ENCODE results near the gene PACS2. TPM values are rescaled to one million over a fixed set of nuclear protein-coding genes. Genes with fewer than 3 reads are reported as not detected.

PACS2 gene
- total RNA-seq, 1 experiment from 2014 or later, result 72.5 TPM

DNA sequence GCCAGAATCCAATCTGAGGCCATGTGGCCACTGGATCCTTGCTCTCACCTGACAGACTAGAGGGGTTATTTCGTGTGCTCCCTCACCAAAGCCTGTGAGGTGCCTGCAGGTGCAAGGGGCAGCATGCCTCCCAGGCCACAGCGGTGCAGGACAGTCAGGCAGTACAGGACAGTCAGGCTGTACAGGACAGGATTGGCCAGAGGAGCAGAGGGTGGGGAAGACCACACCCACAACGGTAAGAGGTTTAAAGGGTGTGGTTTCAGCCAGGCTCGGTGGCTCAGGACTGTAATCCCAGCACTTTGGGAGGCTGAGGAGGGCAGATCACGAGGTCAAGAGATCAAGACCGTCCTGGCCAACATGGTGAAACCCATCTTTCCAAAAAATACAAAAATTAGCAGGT lies 10.6 kb upstream of the PACS2 start:
- Histone ChIP-seq H2AK5ac (ENCODE audit: insufficient read length, low read length) (no peak overlapping the region), H3K18ac (ENCODE audit: insufficient read length, low read depth, low read length) (no peak overlapping the region), H3K4ac (ENCODE audit: low read depth, low read length) (no peak overlapping the region), H3K79me1 (ENCODE audit: insufficient read depth, low read depth, low read length, poor library complexity, severe bottlenecking) (no peaks in the 10 kb centered on the region), H2AFZ (ENCODE audit: low read length) (no peak overlapping the region), H3K4me2 (ENCODE audit: insufficient read depth, insufficient read length, low read length) (no peak overlapping the region), H2BK20ac (ENCODE audit: low read depth, low read length, poor library complexity, severe bottlenecking) (no peak overlapping the region), H4K91ac (ENCODE audit: insufficient read length, low read depth, low read length) (no peak overlapping the region), H3K23me2 (ENCODE audit: insufficient read length, low read depth, low read length, poor library complexity, severe bottlenecking) (peaks cover 8% of the 10 kb centered on the region), H3K56ac (ENCODE audit: insufficient read length, low read depth, low read length) (no peak overlapping the region), H2BK12ac (ENCODE audit: insufficient read length, low read depth, low read length) (no peak overlapping the region), H3K23ac (ENCODE audit: insufficient read length, low read depth, low read length) (no peak overlapping the region), H3T11ph (ENCODE audit: low read length) (no peak overlapping the region), H2BK5ac (ENCODE audit: insufficient read length, low read length) (no peak overlapping the region), H2BK120ac (ENCODE audit: low read depth, low read length, poor library complexity, severe bottlenecking) (no peak overlapping the region), H3K27ac (ENCODE audit: insufficient read length, low read depth, low read length) (no peak overlapping the region), H2BK15ac (ENCODE audit: low read depth, low read length) (no peak overlapping the region), H4K8ac (replicated peaks; ENCODE audit: insufficient read length, low read depth, low read length) (no peak overlapping the region), H3K9ac (ENCODE audit: extremely low read depth, insufficient read length, low read length) (no peak overlapping the region), H3K14ac (ENCODE audit: insufficient read depth, low read length) (no peak overlapping the region), H3K79me2 (ENCODE audit: insufficient read depth, low read length) (peaks cover 4% of the 10 kb centered on the region; the same call in 1 of the 2 replicates), H3K4me1 (ENCODE audit: insufficient read depth, low read length) (no peaks in the 10 kb centered on the region; the same call in 1 of the 2 replicates), H3K9me3 (ENCODE audit: control insufficient read depth, low read depth, low read length) (no peaks in the 10 kb centered on the region), H4K5ac (ENCODE audit: insufficient read length, low read depth, low read length) (no peak overlapping the region), H4K20me1 (ENCODE audit: control insufficient read depth, insufficient read depth, insufficient read length) (no peaks in the 10 kb centered on the region), H3K27me3 (ENCODE audit: insufficient read depth, low read length) (no peaks in the 10 kb centered on the region; the same call in 1 of the 2 replicates)
- H3K27ac Mint-ChIP-seq, result no peak overlapping the region
- H3K4me1 Mint-ChIP-seq, result peaks cover 18 to 28% of the 10 kb centered on the region in 2 experiments
- TF ChIP-seq, protein P1, sequence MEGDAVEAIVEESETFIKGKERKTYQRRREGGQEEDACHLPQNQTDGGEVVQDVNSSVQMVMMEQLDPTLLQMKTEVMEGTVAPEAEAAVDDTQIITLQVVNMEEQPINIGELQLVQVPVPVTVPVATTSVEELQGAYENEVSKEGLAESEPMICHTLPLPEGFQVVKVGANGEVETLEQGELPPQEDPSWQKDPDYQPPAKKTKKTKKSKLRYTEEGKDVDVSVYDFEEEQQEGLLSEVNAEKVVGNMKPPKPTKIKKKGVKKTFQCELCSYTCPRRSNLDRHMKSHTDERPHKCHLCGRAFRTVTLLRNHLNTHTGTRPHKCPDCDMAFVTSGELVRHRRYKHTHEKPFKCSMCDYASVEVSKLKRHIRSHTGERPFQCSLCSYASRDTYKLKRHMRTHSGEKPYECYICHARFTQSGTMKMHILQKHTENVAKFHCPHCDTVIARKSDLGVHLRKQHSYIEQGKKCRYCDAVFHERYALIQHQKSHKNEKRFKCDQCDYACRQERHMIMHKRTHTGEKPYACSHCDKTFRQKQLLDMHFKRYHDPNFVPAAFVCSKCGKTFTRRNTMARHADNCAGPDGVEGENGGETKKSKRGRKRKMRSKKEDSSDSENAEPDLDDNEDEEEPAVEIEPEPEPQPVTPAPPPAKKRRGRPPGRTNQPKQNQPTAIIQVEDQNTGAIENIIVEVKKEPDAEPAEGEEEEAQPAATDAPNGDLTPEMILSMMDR (conservative IDR thresholded peaks at IDR 0.05), result no peak
- H3K36me3 Mint-ChIP-seq (ENCODE audit: insufficient read depth in 1 of 3, low read depth in 3 of 3), result peaks cover 0 to 6% (median 5%) of the 10 kb centered on the region in 3 experiments; a peak in 3 of 7 replicates
- no CpG with 5 or more reads among the region's 6 CpGs for WGBS (ENCODE audit: extremely low coverage, insufficient read length, low lambda C conversion rate)
- H3K27me3 Mint-ChIP-seq (ENCODE audit: low read depth), result peaks cover 32% of the 10 kb centered on the region
- DNase-seq, result peak; percentile 43
- peaks cover 5 to 6% of the 10 kb centered on the region in 2 experiments; a peak in 4 of 5 replicates for H3K9me3 Mint-ChIP-seq
- no peak overlapping the region for H3K4me3 Mint-ChIP-seq
